GM19193 (cell line): ENCODE results near the gene GFPT1.

Experiments used
- POLR2A ChIP-seq: IDR thresholded peaks from 4 replicates; pipeline ENCODE4 v1.6.1; 2011; ENCODE audit not compliant: insufficient read depth, insufficient read length; ENCODE audit errors: extremely low read depth

Gene GFPT1

GRCh38 chr2:69386789-69387734 lies at the start of gene GFPT1:
GFPT1 (minus strand) TSS chr2:69387227; CDS start chr2:69387071, 156 bp downstream.
- TF ChIP-seq POLR2A, result peak; percentile 89

GRCh38 chr2:69436596-69436937 lies 49.5 kb upstream of the GFPT1 start:
- no peak for TF ChIP-seq POLR2A

- no peak for TF ChIP-seq POLR2A
Measured at GRCh38 chr2:69434753-69435152, 47.7 kb upstream of the GFPT1 start.

- TF ChIP-seq POLR2A, result no peak
Measured at GRCh38 chr2:69429491-69430183, 42.6 kb upstream of the GFPT1 start.

DNA sequence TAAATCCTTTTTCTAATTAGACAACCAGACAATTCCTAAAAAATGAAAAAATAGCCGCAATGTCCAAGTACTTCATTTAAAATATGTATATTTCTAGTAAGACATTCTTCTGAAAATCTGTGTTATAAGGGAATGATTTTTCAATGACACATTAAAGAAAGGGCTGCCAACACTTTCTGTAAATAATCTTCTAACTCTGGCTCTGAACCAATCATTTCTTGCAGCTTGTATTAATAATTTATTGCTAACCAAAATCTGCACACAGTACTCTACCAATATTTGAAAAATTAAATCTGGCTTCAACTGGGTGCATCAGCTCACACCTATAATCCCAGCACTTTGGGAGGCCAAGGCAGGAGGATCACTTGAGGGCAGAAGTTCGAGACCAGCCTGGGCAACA lies 42.0 kb upstream of the GFPT1 start:
- no peak for TF ChIP-seq POLR2A

- TF ChIP-seq POLR2A, result no peak
Measured at GRCh38 chr2:69424419-69424818, 37.4 kb upstream of the GFPT1 start.

DNA sequence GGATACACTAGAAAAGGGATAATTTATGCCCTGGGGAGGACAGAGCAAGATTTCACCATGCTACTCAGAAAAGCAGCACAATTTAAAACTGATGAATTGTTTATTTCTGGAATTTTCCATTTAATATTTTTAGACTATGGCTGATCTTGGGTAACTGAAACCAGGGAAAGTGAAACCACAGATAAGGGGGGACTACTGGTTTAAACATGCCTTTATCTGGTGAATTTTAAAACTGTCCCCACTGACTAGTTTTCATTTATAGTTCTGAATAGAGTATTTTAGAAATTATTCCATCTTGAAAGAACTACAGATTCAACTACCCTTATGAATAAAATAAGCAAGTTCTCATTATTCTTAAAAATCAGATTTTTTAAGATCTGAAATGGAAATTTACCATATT lies 35.2 kb upstream of the GFPT1 start:
- no peak for TF ChIP-seq POLR2A

DNA sequence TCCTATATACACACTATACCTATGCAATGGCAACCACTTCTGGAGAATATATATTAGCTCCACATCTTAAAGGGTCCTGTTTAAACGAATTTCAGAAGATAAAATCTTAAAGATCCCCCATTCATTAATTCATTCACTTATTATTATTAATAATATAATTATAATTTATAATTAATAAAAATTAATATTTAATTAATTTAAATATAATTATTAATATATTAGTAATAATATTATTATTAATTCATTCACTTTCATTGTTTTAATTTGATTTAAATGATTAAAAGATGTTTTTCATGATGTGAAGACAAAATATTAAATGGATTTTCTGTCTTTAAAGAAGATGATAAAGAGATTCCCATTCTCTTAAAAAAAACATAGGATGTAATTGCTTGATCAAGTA lies 29.1 kb upstream of the GFPT1 start:
- no peak for TF ChIP-seq POLR2A

- no peak for TF ChIP-seq POLR2A
Measured at GRCh38 chr2:69411120-69411519, 24.1 kb upstream of the GFPT1 start.

DNA sequence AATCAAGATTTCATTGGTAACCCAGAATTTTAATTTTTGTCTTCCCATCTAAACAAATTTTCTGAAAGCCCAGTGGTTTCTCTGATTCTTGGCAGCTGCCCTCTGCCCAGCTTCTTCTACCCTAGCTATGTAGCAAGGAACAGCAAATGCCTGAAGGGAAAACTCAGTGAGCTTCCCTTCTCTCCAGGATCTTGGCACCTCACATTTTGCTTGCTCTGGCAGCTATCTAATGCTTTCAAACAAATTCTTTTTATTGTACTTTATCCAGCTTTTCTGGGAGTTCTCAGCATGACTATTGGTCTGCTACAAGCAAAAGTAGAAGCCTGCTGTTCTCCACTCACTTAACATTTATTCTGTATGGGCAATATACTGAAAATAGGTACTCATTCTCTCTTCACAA lies 18.3 kb upstream of the GFPT1 start:
- TF ChIP-seq POLR2A, result no peak

GRCh38 chr2:69400121-69400520 lies 13.1 kb upstream of the GFPT1 start:
- no peak for TF ChIP-seq POLR2A

DNA sequence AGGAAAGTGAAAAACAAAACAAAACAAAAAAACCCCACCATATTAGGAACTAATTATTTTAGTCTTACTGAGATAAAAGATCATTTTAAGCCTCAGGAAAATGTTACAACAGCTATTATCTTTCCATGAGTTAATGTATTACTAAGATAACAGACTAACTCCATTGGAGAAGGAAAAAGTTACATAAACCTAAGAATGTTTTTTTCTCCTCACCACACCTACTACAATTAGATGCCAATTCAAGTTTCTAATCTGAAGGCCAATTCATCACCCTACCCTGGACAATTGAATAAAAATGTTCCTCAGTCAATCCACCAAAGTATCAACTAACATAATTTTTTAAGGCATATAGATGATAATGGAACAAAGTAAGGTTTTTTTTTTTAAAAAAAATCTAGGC lies 10.2 kb upstream of the GFPT1 start:
- TF ChIP-seq POLR2A, result no peak

GRCh38 chr2:69395866-69396265 lies 8.8 kb upstream of the GFPT1 start:
- TF ChIP-seq POLR2A, result no peak

GRCh38 chr2:69393963-69394362 lies 6.9 kb upstream of the GFPT1 start:
- TF ChIP-seq POLR2A, result no peak

DNA sequence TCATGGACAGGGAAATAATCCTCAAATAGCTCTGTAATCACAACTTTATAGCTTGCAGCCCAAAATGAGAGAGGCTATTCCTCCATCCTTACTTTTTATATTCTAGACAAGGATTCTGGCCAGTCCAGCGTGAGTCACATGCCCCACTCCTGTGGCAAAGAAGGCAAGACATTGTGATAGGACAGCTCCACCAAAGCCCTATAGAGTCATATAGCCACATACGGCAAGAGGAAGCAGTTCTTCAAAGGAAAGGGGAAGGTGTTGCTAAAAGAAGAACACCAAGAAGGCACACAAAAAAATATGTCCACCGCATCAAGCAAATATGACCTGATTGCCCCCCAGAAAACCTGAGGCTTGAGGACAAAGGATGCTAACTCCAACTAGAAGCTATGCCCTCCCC lies 3.4 kb upstream of the GFPT1 start:
- no peak for TF ChIP-seq POLR2A

DNA sequence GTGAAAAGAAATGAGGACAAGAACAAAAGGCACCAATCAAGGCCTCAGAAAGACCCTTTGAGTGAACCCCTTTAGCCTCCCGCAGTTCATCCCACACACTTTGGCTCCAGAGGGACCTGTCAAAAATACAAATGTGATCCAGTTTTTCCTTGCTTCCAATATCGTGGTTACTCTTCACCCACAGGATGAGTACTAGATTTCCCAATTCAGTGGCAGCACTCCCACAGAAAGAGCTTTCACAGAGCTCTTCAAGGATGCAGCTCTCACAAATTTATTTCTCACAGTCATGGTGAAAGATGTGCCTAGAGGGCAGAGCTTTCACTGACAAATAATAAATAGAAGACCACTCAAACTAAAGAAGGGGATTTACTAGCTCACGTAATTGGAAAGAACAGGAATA lies 3.0 kb upstream of the GFPT1 start:
- TF ChIP-seq POLR2A, result no peak
